Mammary epithelial cell (primary cell): Measurements from ENCODE around the gene SMCHD1.

Experiments used
- CTCF ChIP-seq, 2 donors: IDR thresholded peaks in 1 of 2; conservative IDR thresholded peaks in 1 of 2; 2 replicates each; pipeline ENCODE4 v1.5.1; 2011 to 2012; ENCODE audit warnings: inconsistent platforms in 2 of 2, low read length in 2 of 2, mild to moderate bottlenecking in 2 of 2, control low read depth in 1 of 2, low read depth in 1 of 2; ENCODE audit not compliant: insufficient read depth in 1 of 2; ENCODE audit errors: extremely low read depth in 1 of 2
- EZH2 ChIP-seq: IDR thresholded peaks from 2 replicates; pipeline ENCODE4 v1.6.1; 2012; ENCODE audit warnings: low read length, inconsistent platforms, borderline replicate concordance

DNA sequence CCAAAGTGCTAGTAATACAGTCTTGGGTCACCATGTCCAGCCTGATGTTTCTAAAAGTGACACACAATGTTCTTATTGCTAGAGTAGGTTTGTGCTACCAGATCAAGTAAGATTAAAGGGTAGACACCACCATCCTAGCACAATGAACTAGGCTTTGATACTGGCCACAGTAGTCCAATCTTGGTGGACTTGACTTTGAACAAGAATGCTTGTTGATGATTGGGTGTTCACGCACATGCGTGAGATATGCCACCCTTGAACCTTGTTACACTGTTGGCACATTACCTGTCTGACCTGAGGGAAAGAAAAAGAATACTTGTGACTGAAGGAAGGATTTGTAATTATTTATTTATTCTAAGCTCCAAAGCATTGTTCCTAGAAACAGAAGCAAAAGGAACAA is 119.1 kb downstream of the SMCHD1 start:
- TF ChIP-seq CTCF (conservative IDR thresholded peaks at IDR 0.05 in 1 of 2, IDR thresholded peaks at IDR 0.05 in 1 of 2; ENCODE audit: extremely low read depth in 1 of 2, insufficient read depth in 1 of 2, low read depth in 1 of 2, low read length in 2 of 2): no peak
- no peak for TF ChIP-seq EZH2
